Prostate gland (tissue), 2 donors: ENCODE results near the gene DUOX1.

ENCODE experiments used
- CTCF ChIP-seq, 4 experiments: fragments of 200-600 bp in 2 of 4; fragments of 450-650 bp in 2 of 4; sonication (generic) in 2 of 4; IDR thresholded peaks; 1 replicate in 3 of 4; 2 replicates in 1 of 4; pipeline ENCODE4 v1.5.1; 2016 to 2019; ENCODE audit warnings: antibody characterized with exemption in 4 of 4, mild to moderate bottlenecking in 2 of 4, moderate library complexity in 2 of 4
- POLR2A ChIP-seq: fragments of 450-650 bp; IDR thresholded peaks from one replicate; pipeline ENCODE4 v1.6.1; 2016; ENCODE audit warnings: antibody characterized with exemption, mild to moderate bottlenecking

DNA sequence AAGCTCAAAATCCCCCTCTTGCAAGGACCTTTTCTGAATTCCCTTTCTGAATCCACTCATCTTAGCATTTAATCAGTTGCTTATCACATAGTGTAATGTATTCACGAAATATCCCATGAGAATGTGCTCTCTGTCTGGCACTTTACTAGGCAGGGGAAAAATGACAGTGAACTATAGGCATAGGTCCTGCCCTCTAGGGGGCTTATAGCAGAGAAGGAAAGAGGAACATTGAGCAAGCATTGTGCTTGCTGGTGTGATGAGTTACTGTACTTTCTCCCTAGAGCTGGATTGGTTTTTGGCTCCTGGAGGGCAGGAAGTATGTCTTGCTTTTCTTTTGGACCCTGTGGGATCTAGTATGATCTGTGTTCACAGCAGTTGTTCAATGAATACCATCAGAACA lies 42.3 kb upstream of the DUOX1 start:
- TF ChIP-seq CTCF (IDR thresholded peaks at IDR 0.05): no peak
- TF ChIP-seq POLR2A: no peak
